Activated B cell treated with CpG ODN at 0.5 μM for 24 hours (primary cell): ENCODE results near the gene APBB1IP. TPM values are rescaled to one million over a fixed set of nuclear protein-coding genes. Genes with fewer than 3 reads are reported as not detected.
"Not testable (repeated sequence)": the region's sequence is repeated elsewhere in the genome, so short reads cannot be mapped to it uniquely, and the experiment has no call there.

Experiments
- ATAC-seq: fragments of 200-7000 bp; cut with Tn5 transposase; one replicate; pipeline ENCODE4 v1.10.0; 2021; ENCODE audit warnings: low read depth, mild to moderate bottlenecking, moderate library complexity
- CTCF ChIA-PET: fragments of 350-600 bp; sonication (Branson Sonifier 250); formaldehyde crosslinking; loops from one replicate; lab custom pipeline; 2021; ENCODE audit warnings: antibody characterized with exemption; lab: Charles Lee
- POLR2A ChIA-PET: fragments of 350-600 bp; sonication (Branson Sonifier 250); formaldehyde crosslinking; loops from one replicate; lab custom pipeline; 2021; ENCODE audit warnings: antibody characterized with exemption; lab: Charles Lee
- DNase-seq: peaks from one replicate; pipeline ENCODE4 v3.0.0; 2022
- H3K27ac Mint-ChIP-seq: one replicate; pipeline ENCODE4 v1.8.0; 2020; ENCODE audit warnings: mixed read lengths
- H3K27me3 Mint-ChIP-seq: one replicate; pipeline ENCODE4 v1.8.0; 2021; ENCODE audit warnings: mixed read lengths
- H3K36me3 Mint-ChIP-seq: one replicate; pipeline ENCODE4 v1.8.0; 2021; ENCODE audit warnings: low read depth, mixed read lengths
- H3K4me1 Mint-ChIP-seq: one replicate; pipeline ENCODE4 v1.8.0; 2021; ENCODE audit warnings: mixed read lengths
- H3K4me3 Mint-ChIP-seq: one replicate; pipeline ENCODE4 v1.8.0; 2020; ENCODE audit warnings: mild to moderate bottlenecking, mixed read lengths
- H3K9me3 Mint-ChIP-seq: one replicate; pipeline ENCODE4 v1.8.0; 2020; ENCODE audit warnings: mixed read lengths
- intact Hi-C: fragments of 100-400 bp; cut with micrococcal nuclease; formaldehyde crosslinking; loops from one replicate; pipeline ENCODE4 v1.15.1; 2024
- total RNA-seq: library from RNA; stranded (reverse); gene quantifications from 2 replicates; pipeline ENCODE4 v1.2.3, GENCODE V29; 2022
- TF ChIP-seq, protein P1 (sequence below): fragments of 200-600 bp; IDR thresholded peaks from one replicate; pipeline ENCODE4 v1.8.0; 2022; ENCODE audit warnings: antibody characterized with exemption, mild to moderate bottlenecking

Gene APBB1IP
- total RNA-seq, 1 donor from 2014 or later = 85.5 TPM

DNA sequence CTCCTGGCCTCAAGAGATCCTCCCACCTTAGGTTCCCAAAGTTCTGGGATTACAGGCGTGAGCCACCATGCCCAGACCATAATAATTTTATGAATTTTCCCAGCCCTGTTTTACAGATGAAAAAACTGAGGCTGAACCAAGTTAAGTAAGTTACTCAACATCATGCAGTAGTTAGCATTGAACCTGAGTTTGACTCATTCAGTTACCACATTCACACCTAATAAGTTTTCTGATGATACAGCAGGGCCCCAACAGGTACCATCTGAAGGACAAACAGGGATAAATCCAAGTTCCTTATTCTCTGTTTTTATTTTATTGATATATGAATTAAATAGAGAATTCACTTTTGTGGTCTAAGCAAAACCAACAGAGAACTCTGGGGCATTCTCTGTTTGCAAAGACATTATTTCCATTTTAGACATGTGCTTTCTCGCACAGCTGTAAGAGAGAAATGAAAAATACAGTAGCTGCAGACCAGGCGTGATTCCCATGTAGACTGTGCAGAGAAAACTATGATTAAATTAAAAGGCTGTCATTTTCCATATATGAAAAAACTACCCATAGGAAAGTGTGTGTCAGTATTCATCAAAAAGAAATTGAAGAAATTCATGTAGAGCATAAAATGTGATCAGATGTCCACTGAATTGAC is 26.6 kb downstream of the APBB1IP start:
- TF ChIP-seq, protein P1, sequence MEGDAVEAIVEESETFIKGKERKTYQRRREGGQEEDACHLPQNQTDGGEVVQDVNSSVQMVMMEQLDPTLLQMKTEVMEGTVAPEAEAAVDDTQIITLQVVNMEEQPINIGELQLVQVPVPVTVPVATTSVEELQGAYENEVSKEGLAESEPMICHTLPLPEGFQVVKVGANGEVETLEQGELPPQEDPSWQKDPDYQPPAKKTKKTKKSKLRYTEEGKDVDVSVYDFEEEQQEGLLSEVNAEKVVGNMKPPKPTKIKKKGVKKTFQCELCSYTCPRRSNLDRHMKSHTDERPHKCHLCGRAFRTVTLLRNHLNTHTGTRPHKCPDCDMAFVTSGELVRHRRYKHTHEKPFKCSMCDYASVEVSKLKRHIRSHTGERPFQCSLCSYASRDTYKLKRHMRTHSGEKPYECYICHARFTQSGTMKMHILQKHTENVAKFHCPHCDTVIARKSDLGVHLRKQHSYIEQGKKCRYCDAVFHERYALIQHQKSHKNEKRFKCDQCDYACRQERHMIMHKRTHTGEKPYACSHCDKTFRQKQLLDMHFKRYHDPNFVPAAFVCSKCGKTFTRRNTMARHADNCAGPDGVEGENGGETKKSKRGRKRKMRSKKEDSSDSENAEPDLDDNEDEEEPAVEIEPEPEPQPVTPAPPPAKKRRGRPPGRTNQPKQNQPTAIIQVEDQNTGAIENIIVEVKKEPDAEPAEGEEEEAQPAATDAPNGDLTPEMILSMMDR = no peak
- no peaks in the 10 kb centered on the region for H3K27me3 Mint-ChIP-seq
- no peaks in the 10 kb centered on the region for H3K9me3 Mint-ChIP-seq
- CTCF ChIA-PET = no interaction called here
- peaks cover 45% of the 10 kb centered on the region for H3K36me3 Mint-ChIP-seq
- intact Hi-C loops = loop anchor here (1.0 kb wide), 2 partner anchors 7 to 8 kb away; no protein-coding TSS in a partner anchor
- POLR2A ChIA-PET = interaction anchor here (0.6 to 1.9 kb wide), 2 partner anchors 8 to 9 kb away, joined by 4 to 8 read pairs; no protein-coding TSS in a partner anchor
- H3K27ac Mint-ChIP-seq = peak overlapping the region; percentile 56
- peak; percentile 17 for ATAC-seq
- DNase-seq = no peak
- H3K4me3 Mint-ChIP-seq = no peak overlapping the region
- H3K4me1 Mint-ChIP-seq = peaks cover 80% of the 10 kb centered on the region

DNA sequence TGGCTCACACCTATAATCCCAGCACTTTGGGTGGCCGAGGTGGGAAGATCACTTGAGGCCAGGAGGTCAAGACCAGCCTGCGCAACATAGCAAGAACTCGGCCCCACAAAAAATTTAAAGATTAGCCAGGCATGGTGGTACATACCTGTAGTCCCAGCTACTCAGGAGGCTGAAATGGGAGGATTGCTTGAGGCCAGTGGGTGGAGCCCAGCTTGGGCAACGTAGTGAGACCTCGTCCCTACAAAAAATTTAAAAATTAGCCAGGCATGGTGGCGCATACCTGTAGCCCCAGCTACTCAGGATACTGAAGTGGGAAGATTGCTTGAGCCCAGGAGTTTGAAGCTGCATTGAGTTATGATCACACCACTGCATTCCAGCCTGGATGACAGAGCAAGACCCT is 28.4 kb downstream of the APBB1IP start:
- intact Hi-C loops = not testable (repeated sequence)
- H3K36me3 Mint-ChIP-seq = peaks cover 48% of the 10 kb centered on the region

DNA sequence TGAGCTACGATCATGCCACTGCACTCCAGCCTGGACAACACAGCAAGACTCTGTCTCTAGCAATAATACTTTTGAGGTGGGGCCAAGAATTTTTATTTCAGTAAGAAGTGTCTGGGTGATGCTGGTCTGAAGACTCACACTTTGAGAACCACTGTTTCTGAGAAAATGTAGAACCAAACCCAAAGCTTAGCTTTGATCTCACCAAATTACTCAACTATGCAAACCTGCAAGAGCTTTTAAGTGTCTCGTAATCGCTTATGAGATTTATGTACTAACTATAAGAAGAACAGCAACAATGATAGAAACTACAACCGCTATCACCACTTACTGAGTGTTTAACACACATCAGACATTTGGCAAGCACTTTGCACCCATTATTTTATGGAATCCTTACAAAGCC is 29.5 kb downstream of the APBB1IP start:
- ChIA-PET POLR2A (interaction anchor here (0.9 to 1.6 kb wide), 4 partner anchors 11 to 30 kb away, joined by 3 to 7 read pairs (median 4); partner anchors contain the start of gene APBB1IP), CTCF (interaction anchor here (1.0 kb wide), 1 partner anchor 12 kb away, joined by 3 read pairs; no protein-coding TSS in a partner anchor)
- peak overlapping the region; percentile 70 for H3K27ac Mint-ChIP-seq
- TF ChIP-seq, protein P1 = no peak
- peaks cover 45% of the 10 kb centered on the region for H3K36me3 Mint-ChIP-seq
- intact Hi-C loops = no loop called here
- ATAC-seq (no peak), DNase-seq (no peak)
- H3K9me3 Mint-ChIP-seq = no peaks in the 10 kb centered on the region
- peak overlapping the region; percentile 44 for H3K4me3 Mint-ChIP-seq
- peaks cover 90% of the 10 kb centered on the region for H3K4me1 Mint-ChIP-seq
- no peaks in the 10 kb centered on the region for H3K27me3 Mint-ChIP-seq

More for the DNA sequence above, 28.4 kb downstream of the APBB1IP start:
- H3K9me3 Mint-ChIP-seq, CTCF ChIA-PET, DNase-seq, H3K27me3 Mint-ChIP-seq, H3K4me3 Mint-ChIP-seq, ATAC-seq: not testable (repeated sequence)
- Mint-ChIP-seq H3K4me1 (peaks cover 86% of the 10 kb centered on the region), H3K27ac (peak overlapping the region; percentile 35)
- POLR2A ChIA-PET = interaction anchor here (1.3 to 1.9 kb wide), 3 partner anchors 10 to 29 kb away, joined by 3 to 8 read pairs (median 5); partner anchors contain the start of gene APBB1IP

DNA sequence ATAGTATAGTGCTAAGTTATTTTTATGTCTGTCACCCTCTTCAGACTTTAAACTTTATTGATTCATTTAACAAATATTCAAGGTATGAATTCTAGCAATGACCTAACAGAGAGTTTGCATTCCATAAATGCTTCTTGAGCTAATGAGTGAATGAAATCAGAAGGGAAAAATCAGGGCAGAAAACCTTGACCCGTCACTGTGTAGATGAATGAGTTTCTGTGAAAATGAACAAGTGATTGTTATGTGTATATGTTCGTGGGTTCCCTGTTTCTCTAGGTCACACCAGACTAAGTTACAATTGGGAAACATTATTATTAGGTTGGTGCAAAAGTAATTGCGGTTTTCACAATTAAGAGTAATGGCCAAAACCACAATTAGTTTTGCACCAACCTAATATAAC is 30.1 kb downstream of the APBB1IP start:
- H3K27ac Mint-ChIP-seq = peak overlapping the region; percentile 85
- H3K9me3 Mint-ChIP-seq = no peaks in the 10 kb centered on the region
- DNase-seq (no peak), ATAC-seq (no peak)
- H3K4me3 Mint-ChIP-seq = no peak overlapping the region
- peaks cover 42% of the 10 kb centered on the region for H3K36me3 Mint-ChIP-seq
- no peaks in the 10 kb centered on the region for H3K27me3 Mint-ChIP-seq
- intact Hi-C loops = no loop called here
- POLR2A ChIA-PET = interaction anchor here (0.6 to 1.7 kb wide), 6 partner anchors 12 to 30 kb away, joined by 3 to 9 read pairs (median 4); partner anchors contain the start of gene APBB1IP
- H3K4me1 Mint-ChIP-seq = peaks cover 91% of the 10 kb centered on the region
- TF ChIP-seq, protein P1 = no peak
- CTCF ChIA-PET = interaction anchor here (0.6 to 1.0 kb wide), 2 partner anchors 11 to 57 kb away, joined by 3 read pairs; no protein-coding TSS in a partner anchor

DNA sequence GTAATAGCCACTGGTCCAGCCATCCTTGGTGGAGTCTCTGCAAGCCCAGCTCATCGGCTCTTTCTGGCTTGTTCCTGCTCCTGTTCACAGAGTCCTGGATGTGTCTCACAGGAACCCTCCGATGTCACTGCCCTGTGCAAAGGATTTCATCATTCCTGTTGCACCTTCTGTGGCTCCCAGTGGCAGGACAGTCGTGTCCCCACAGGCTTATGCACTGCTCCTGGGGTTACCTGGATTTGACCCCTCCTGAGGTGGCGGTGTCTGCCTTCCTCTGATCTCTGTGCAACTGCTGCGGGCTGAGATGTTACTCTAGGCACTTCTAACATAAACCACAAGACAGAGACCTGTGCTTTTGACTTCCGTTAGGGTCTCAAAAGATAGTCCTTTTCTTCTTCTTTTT is 30.6 kb downstream of the APBB1IP start:
- peaks cover 91% of the 10 kb centered on the region for H3K4me1 Mint-ChIP-seq

More for the DNA sequence above, 30.6 kb downstream of the APBB1IP start:
- ChIA-PET CTCF (interaction anchor here (0.6 kb wide), 1 partner anchor 57 kb away, joined by 3 read pairs; no protein-coding TSS in a partner anchor), POLR2A (interaction anchor here (0.5 to 1.7 kb wide), 9 partner anchors 12 to 1745 kb away, joined by 3 to 9 read pairs (median 3); partner anchors contain the start of genes APBB1IP and ARHGAP21)
- peak overlapping the region; percentile 73 for H3K4me3 Mint-ChIP-seq
- peak overlapping the region; percentile 85 for H3K27ac Mint-ChIP-seq
- H3K9me3 Mint-ChIP-seq = no peaks in the 10 kb centered on the region
- intact Hi-C loops = no loop called here
- ATAC-seq = peak; percentile 47
- DNase-seq = no peak
- TF ChIP-seq, protein P1 = no peak
- H3K36me3 Mint-ChIP-seq = peaks cover 43% of the 10 kb centered on the region
- H3K27me3 Mint-ChIP-seq = no peaks in the 10 kb centered on the region
